ENCODE results near the gene CRACR2B.

- TF ChIP-seq EP300 (IDR thresholded peaks at IDR 0.05; ENCODE audit: borderline replicate concordance in 1 of 2, low read depth in 2 of 2, low read length in 2 of 2): no peak
- no peak for TF ChIP-seq EZH2 (IDR thresholded peaks at IDR 0.05; ENCODE audit: low read depth, low read length, severe bottlenecking)
- peak in 1 of 3 experiments; percentile 8; a peak in 1 of 4 replicates for TF ChIP-seq CTCF (IDR thresholded peaks at IDR 0.05; ENCODE audit: control extremely low read depth in 1 of 3, insufficient read depth in 1 of 3, low read depth in 1 of 3, low read length in 3 of 3)
- no peak for TF ChIP-seq HDAC6 (IDR thresholded peaks at IDR 0.05; ENCODE audit: low read depth, low read length)
- 0 out of 2 replicates have a peak, but pooled peaks have one; percentile 26 for TF ChIP-seq TCF12 (IDR thresholded peaks at IDR 0.05; ENCODE audit: low read depth, low read length)
- TF ChIP-seq RAD21 (IDR thresholded peaks at IDR 0.05 in 1 of 2, conservative IDR thresholded peaks at IDR 0.05 in 1 of 2; ENCODE audit: low read depth in 2 of 2, low read length in 2 of 2): no peak
- no peak for TF ChIP-seq USF2 (IDR thresholded peaks at IDR 0.05; ENCODE audit: low read length)
These were observed 16.3 kb downstream of the CRACR2B start for GRCh38 chr11:843818-844692.

Data from H1 (cell line).